HUES64 (cell line): ENCODE results near the gene GSKIP.
A peak's percentile ranks its signal among the peaks of the same experiment; 100 is the strongest.

Experiments used
- H3K27ac ChIP-seq: 2 replicates; pipeline ENCODE4 v1.7.0; 2013; ENCODE audit warnings: low read depth, low read length, inconsistent platforms
- H3K27me3 ChIP-seq: 2 replicates; pipeline ENCODE4 v1.6.1; 2013; ENCODE audit warnings: mild to moderate bottlenecking, low read length; ENCODE audit not compliant: insufficient read depth
- H3K36me3 ChIP-seq: 2 replicates; pipeline ENCODE4 v1.6.1; 2013; ENCODE audit warnings: mild to moderate bottlenecking, low read length; ENCODE audit not compliant: insufficient read depth
- H3K4me1 ChIP-seq: 2 replicates; pipeline ENCODE4 v1.6.1; 2013; ENCODE audit warnings: mild to moderate bottlenecking, low read length, moderate library complexity; ENCODE audit not compliant: insufficient read depth
- H3K4me3 ChIP-seq: 2 replicates; pipeline ENCODE4 v1.5.1; 2013; ENCODE audit warnings: mild to moderate bottlenecking, low read length, moderate library complexity
- H3K9ac ChIP-seq: 2 replicates; pipeline ENCODE4 v1.6.1; 2013; ENCODE audit warnings: mild to moderate bottlenecking, low read depth, low read length
- H3K9me3 ChIP-seq: 2 replicates; pipeline ENCODE4 v1.6.1; 2013; ENCODE audit warnings: low read depth, low read length; ENCODE audit not compliant: insufficient read depth
- WGBS: fragments of 150-250, 120-280 bp; methylation state at CpG from one replicate; pipeline ENCODE4 v1.1.7; 2013; ENCODE audit warnings: missing lambda C conversion rate; 5-methylcytosine and 5-hydroxymethylcytosine counted together

Gene GSKIP

GRCh38 chr14:96352708-96353107 lies 10.6 kb upstream of the GSKIP start:
- 100% methylated on average over 1 of the region's 2 CpGs for WGBS

GRCh38 chr14:96354246-96354645 lies 9.1 kb upstream of the GSKIP start:
- H3K36me3 ChIP-seq = no peaks in the 10 kb centered on the region
- H3K4me3 ChIP-seq = no peak overlapping the region
- WGBS = 93% methylated on average over 3 of the region's 4 CpGs
- H3K4me1 ChIP-seq = peaks cover 14% of the 10 kb centered on the region
- no peaks in the 10 kb centered on the region for H3K27me3 ChIP-seq
- no peak overlapping the region for H3K27ac ChIP-seq
- H3K9me3 ChIP-seq = no peaks in the 10 kb centered on the region
- no peak overlapping the region for H3K9ac ChIP-seq

More at GRCh38 chr14:96352708-96353107, 10.6 kb upstream of the GSKIP start:
- peaks cover 18% of the 10 kb centered on the region for H3K4me1 ChIP-seq
- no peaks in the 10 kb centered on the region for H3K27me3 ChIP-seq
- no peak overlapping the region for H3K27ac ChIP-seq
- H3K36me3 ChIP-seq = no peaks in the 10 kb centered on the region
- H3K4me3 ChIP-seq = no peak overlapping the region
- H3K9me3 ChIP-seq = no peaks in the 10 kb centered on the region
- no peak overlapping the region for H3K9ac ChIP-seq

- WGBS = 92% methylated on average over 3 of the region's 3 CpGs
- Histone ChIP-seq H3K4me3 (no peak overlapping the region), H3K27ac (no peak overlapping the region), H3K4me1 (peaks cover 7% of the 10 kb centered on the region; the same call in 1 of the 2 replicates), H3K9me3 (no peaks in the 10 kb centered on the region), H3K36me3 (no peaks in the 10 kb centered on the region), H3K9ac (no peak overlapping the region), H3K27me3 (no peaks in the 10 kb centered on the region)
Measured at GRCh38 chr14:96357216-96357615, 6.1 kb upstream of the GSKIP start.

GRCh38 chr14:96359959-96360358 lies 3.4 kb upstream of the GSKIP start:
- no peak overlapping the region for H3K9ac ChIP-seq

GRCh38 chr14:96362071-96362964 lies 1.0 kb upstream of the GSKIP start:
- Histone ChIP-seq H3K27ac (peak overlapping the region; percentile 58; the same call in 1 of the 2 replicates), H3K27me3 (no peaks in the 10 kb centered on the region), H3K9me3 (no peaks in the 10 kb centered on the region), H3K9ac (peak overlapping the region; percentile 73), H3K36me3 (no peaks in the 10 kb centered on the region), H3K4me3 (peak overlapping the region; percentile 74), H3K4me1 (peaks cover 13% of the 10 kb centered on the region; the same call in 1 of the 2 replicates)
- 2% methylated on average over 27 of the region's 27 CpGs for WGBS

More at GRCh38 chr14:96359959-96360358, 3.4 kb upstream of the GSKIP start:
- H3K4me1 ChIP-seq = peaks cover 13% of the 10 kb centered on the region; the same call in 1 of the 2 replicates
- H3K9me3 ChIP-seq = no peaks in the 10 kb centered on the region
- H3K4me3 ChIP-seq = no peak overlapping the region
- H3K36me3 ChIP-seq = no peaks in the 10 kb centered on the region
- no peaks in the 10 kb centered on the region for H3K27me3 ChIP-seq
- H3K27ac ChIP-seq = no peak overlapping the region

GRCh38 chr14:96363751-96364336 lies 518 bp downstream of the GSKIP start:
- under 1% methylated on average over 38 of the region's 38 CpGs for WGBS
- H3K36me3 ChIP-seq = no peaks in the 10 kb centered on the region
- peak overlapping the region; percentile 74 for H3K4me3 ChIP-seq
- peak overlapping the region; percentile 66 for H3K9ac ChIP-seq
- peak overlapping the region; percentile 62; the same call in 1 of the 2 replicates for H3K27ac ChIP-seq
- H3K9me3 ChIP-seq = no peaks in the 10 kb centered on the region
- H3K27me3 ChIP-seq = no peaks in the 10 kb centered on the region
- peaks cover 13% of the 10 kb centered on the region; the same call in 1 of the 2 replicates for H3K4me1 ChIP-seq

- H3K9ac ChIP-seq = no peak overlapping the region
- H3K4me3 ChIP-seq = peak overlapping the region; percentile 74
- H3K27me3 ChIP-seq = no peaks in the 10 kb centered on the region
- no peaks in the 10 kb centered on the region for H3K9me3 ChIP-seq
- no peak overlapping the region for H3K27ac ChIP-seq
- peaks cover 13% of the 10 kb centered on the region; the same call in 1 of the 2 replicates for H3K4me1 ChIP-seq
- WGBS = 88% methylated on average over 1 of the region's 1 CpG
- H3K36me3 ChIP-seq = 0 out of 2 replicates have a peak, but pooled peaks cover 5% of the 10 kb centered on the region
Measured at GRCh38 chr14:96364962-96365361, 1.6 kb downstream of the GSKIP start.

GRCh38 chr14:96368534-96368933 lies 5.2 kb downstream of the GSKIP start:
- Histone ChIP-seq H3K9me3 (no peaks in the 10 kb centered on the region), H3K36me3 (0 out of 2 replicates have a peak, but pooled peaks cover 5% of the 10 kb centered on the region), H3K9ac (no peak overlapping the region), H3K4me3 (no peak overlapping the region), H3K4me1 (peaks cover 6% of the 10 kb centered on the region; the same call in 1 of the 2 replicates), H3K27ac (no peak overlapping the region), H3K27me3 (no peaks in the 10 kb centered on the region)
- WGBS = 94% methylated on average over 1 of the region's 1 CpG

- no peaks in the 10 kb centered on the region for H3K4me1 ChIP-seq
- WGBS = 93% methylated on average over 5 of the region's 5 CpGs
Measured at GRCh38 chr14:96370528-96370927, 7.2 kb downstream of the GSKIP start.

GRCh38 chr14:96373538-96373937 lies 10.2 kb downstream of the GSKIP start:
- Histone ChIP-seq H3K4me1 (peaks cover 7% of the 10 kb centered on the region; the same call in 1 of the 2 replicates), H3K27ac (no peak overlapping the region), H3K4me3 (no peak overlapping the region), H3K9me3 (no peaks in the 10 kb centered on the region), H3K36me3 (0 out of 2 replicates have a peak, but pooled peaks cover 5% of the 10 kb centered on the region), H3K9ac (no peak overlapping the region), H3K27me3 (no peaks in the 10 kb centered on the region)
- 95% methylated on average over 3 of the region's 3 CpGs for WGBS

More at GRCh38 chr14:96370528-96370927, 7.2 kb downstream of the GSKIP start:
- H3K9me3 ChIP-seq = no peaks in the 10 kb centered on the region
- H3K27ac ChIP-seq = no peak overlapping the region
- H3K27me3 ChIP-seq = no peaks in the 10 kb centered on the region
- H3K4me3 ChIP-seq = no peak overlapping the region
- no peak overlapping the region for H3K9ac ChIP-seq
- H3K36me3 ChIP-seq = 0 out of 2 replicates have a peak, but pooled peaks cover 5% of the 10 kb centered on the region

- 95% methylated on average over 3 of the region's 3 CpGs for WGBS
- H3K4me1 ChIP-seq = peaks cover 7% of the 10 kb centered on the region; the same call in 1 of the 2 replicates
- H3K27ac ChIP-seq = no peak overlapping the region
- H3K4me3 ChIP-seq = no peak overlapping the region
- no peaks in the 10 kb centered on the region for H3K9me3 ChIP-seq
- peaks cover 7% of the 10 kb centered on the region; the same call in 1 of the 2 replicates for H3K36me3 ChIP-seq
- H3K9ac ChIP-seq = no peak overlapping the region
- H3K27me3 ChIP-seq = no peaks in the 10 kb centered on the region
Measured at GRCh38 chr14:96376093-96376492, 12.8 kb downstream of the GSKIP start.
